GM18909 (cell line): ENCODE results near the gene FAM24B.

Source experiments
- ATAC-seq: cut with Tn5 transposase; IDR thresholded peaks from one replicate; pipeline ENCODE4 v1.9.1; 2021; ENCODE audit warnings: mild to moderate bottlenecking; ENCODE audit not compliant: unreplicated experiment, poor library complexity

Gene FAM24B

GRCh38 chr10:122830273-122830964 is 49.0 kb downstream of the FAM24B start:
- no peak for ATAC-seq

GRCh38 chr10:122829454-122829853 is 49.9 kb downstream of the FAM24B start:
- ATAC-seq = no peak

GRCh38 chr10:122828716-122829255 is 50.6 kb downstream of the FAM24B start:
- ATAC-seq = no peak

GRCh38 chr10:122827302-122827701 is 52.1 kb downstream of the FAM24B start:
- no peak for ATAC-seq

GRCh38 chr10:122822973-122823690 is 56.2 kb downstream of the FAM24B start:
- ATAC-seq = no peak

GRCh38 chr10:122821808-122822207 is 57.6 kb downstream of the FAM24B start:
- no peak for ATAC-seq

- no peak for ATAC-seq
These were observed 63.9 kb downstream of the FAM24B start for GRCh38 chr10:122815458-122815857.

- ATAC-seq = no peak
These were observed 64.9 kb downstream of the FAM24B start for GRCh38 chr10:122814493-122814892.

- ATAC-seq = no peak
These were observed 66.6 kb downstream of the FAM24B start for GRCh38 chr10:122812751-122813150.

GRCh38 chr10:122802282-122802681 is 77.1 kb downstream of the FAM24B start:
- no peak for ATAC-seq
